ENCODE data around the gene RANBP6.

DNA sequence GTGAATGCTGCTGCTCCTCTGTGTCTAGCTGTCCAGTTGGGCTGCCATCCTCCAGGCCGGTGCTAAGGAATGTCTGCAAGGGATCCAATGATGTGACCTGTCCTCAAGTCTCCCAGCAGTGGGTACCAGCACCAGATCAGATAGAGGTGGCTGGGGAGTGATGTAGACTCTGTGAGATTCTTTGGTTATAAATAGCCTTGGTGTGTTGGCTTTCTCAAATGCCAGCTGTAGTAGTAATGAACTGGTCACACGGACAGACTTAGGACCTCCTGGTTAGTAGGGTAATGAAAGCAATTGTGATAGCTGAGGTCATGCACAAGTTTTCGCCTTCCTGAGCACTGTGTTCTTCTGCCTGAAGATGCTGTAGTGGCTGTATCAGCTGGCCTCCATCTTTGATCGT is 29.9 kb upstream of the RANBP6 start:
- TF ChIP-seq, protein P1, sequence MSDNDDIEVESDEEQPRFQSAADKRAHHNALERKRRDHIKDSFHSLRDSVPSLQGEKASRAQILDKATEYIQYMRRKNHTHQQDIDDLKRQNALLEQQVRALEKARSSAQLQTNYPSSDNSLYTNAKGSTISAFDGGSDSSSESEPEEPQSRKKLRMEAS (IDR thresholded peaks at IDR 0.05; ENCODE audit: low read depth, low read length), result no peak
- TF ChIP-seq, protein P2, sequence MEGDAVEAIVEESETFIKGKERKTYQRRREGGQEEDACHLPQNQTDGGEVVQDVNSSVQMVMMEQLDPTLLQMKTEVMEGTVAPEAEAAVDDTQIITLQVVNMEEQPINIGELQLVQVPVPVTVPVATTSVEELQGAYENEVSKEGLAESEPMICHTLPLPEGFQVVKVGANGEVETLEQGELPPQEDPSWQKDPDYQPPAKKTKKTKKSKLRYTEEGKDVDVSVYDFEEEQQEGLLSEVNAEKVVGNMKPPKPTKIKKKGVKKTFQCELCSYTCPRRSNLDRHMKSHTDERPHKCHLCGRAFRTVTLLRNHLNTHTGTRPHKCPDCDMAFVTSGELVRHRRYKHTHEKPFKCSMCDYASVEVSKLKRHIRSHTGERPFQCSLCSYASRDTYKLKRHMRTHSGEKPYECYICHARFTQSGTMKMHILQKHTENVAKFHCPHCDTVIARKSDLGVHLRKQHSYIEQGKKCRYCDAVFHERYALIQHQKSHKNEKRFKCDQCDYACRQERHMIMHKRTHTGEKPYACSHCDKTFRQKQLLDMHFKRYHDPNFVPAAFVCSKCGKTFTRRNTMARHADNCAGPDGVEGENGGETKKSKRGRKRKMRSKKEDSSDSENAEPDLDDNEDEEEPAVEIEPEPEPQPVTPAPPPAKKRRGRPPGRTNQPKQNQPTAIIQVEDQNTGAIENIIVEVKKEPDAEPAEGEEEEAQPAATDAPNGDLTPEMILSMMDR (IDR thresholded peaks at IDR 0.05; ENCODE audit: low read depth, low read length), result no peak
- TF ChIP-seq MYC (IDR thresholded peaks at IDR 0.05; ENCODE audit: low read depth, low read length), result no peak
- no peak for TF ChIP-seq POLR2A (IDR thresholded peaks at IDR 0.05; ENCODE audit: extremely low read depth, insufficient read length)

Data from NB4 (cell line).